Mesenteric fat pad (tissue), 1 donor: ENCODE measurements around the gene PEX11A. TPM values are rescaled to one million over a fixed set of nuclear protein-coding genes. Genes with fewer than 3 reads are reported as not detected.
A peak's percentile ranks its signal among the peaks of the same experiment; 100 is the strongest.

Source experiments
- DNase-seq: peaks from one replicate; pipeline ENCODE4 v3.0.0-alpha.2; 2020; ENCODE audit warnings: low spot score
- total RNA-seq: library from RNA; stranded (reverse); fragmentation: NEBNext Ultra II Directional; extraction: Animal tissue kit (Norgen Biotek cat#: 25700); gene quantifications from one replicate; pipeline ENCODE4 v1.2.1, GENCODE V29; 2021
- donor health status: DM: yes; HTN: yes; CAD: no.

The PEX11A gene
- total RNA-seq, 1 donor from 2014 or later, result 103 TPM

DNA sequence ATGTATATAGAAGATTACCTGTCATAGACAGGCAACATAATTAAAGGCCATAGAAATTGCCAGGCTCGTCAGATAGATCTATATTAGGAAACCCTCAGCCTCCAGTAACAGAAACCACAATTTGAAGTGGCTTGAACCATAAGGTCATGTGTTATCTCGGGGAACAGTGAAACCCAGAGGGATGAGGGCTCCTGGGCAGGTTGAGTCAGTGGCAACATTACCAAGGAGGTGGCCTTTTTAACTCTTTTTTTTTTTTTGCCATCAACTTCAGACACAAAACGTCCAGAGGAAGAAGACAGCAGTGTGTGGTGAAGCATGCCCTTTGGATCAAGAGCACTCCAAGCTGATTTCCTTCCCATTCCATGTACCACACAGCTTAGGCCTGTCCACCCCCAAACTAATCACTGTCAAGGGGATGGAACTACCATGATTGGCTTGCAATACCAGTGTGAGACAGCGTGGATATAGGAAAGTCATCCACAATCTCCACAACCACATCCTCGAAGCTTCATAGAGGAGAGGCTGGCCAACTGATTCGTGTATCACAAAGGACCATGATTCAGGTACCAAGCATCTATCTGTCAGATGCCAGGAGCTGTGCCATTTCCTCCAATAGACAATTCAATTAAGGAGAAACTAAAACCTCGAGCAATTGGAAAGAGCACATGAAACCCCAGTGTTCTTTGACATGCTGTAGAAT is 34.3 kb downstream of the PEX11A start:
- DNase-seq, result peak; percentile 11

DNA sequence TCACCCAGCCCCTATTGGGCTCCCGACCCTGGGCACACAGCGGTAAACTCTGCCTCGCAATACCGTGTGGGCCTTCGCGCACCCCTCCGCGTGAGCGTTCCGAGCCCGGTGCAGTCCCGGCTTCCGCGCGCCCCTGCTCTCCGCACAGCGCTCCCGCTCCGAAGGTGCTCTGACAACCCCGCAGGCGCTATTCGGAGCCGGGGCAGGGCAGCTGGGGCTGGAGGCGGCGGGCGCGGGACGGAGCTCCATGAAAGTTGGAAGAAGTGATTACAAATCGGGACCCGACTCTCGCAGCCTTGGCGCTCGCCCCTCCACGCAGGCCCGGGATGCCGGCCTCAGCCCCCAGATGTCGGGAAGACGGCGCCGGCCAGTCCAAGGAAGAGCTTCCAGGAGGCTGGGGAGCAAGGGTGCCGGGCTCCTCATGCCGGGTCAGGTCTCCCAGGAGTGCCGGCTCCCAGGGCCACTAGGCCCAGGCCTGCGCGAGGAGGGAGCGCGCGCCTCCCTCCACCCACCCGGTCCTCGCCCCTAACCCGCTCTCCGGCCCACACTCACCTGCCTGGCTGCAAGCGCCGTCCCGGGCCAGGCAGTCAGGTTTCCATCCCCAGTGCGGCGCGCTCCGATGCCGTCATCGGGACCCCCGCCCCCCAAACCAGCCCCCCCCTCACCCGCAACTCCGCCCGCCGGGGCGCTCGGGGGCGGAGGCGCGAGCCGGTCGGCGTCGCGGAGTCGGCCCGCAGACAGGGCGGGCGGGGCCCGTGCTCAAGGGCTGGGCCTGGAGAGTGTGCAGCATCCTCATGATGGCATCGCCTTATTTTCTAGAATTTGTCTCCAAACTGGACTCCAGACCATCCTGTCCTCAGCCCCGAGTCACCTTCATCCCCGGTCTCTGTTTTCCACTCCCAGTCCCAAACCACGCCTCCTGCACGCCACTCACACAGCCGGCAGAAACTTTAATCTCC is 35.4 kb downstream of the PEX11A start, which contains the start of gene KIF7:
Gene KIF7 (minus strand): TSS at position 621 of the 959 bp plus-strand sequence. CDS start 2,537 bp downstream, outside the sequence.
- DNase-seq, result peak; percentile 89

DNA sequence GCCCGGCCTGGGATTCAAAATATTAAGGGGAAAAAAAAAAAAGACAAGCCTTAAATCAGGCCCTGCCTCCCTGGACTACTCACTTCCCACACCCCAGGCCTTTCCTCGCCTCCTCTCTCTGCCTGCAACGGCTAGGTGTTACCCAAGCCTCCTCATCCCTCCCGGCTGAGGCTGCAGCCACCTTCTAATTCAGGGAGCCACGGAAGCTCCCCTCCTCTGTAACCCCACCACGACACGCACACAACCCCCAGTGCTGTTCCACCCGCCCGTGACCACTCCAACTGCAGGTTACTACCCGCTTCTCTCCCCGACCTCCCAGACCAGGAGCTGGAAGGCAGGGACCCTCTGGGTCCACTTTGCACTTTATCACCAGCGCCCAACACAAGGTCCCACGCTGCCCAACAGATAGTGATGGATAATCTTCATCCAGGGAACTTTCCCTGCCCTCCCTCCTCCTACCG is 36.2 kb downstream of the PEX11A start:
- peak; percentile 85 for DNase-seq

DNA sequence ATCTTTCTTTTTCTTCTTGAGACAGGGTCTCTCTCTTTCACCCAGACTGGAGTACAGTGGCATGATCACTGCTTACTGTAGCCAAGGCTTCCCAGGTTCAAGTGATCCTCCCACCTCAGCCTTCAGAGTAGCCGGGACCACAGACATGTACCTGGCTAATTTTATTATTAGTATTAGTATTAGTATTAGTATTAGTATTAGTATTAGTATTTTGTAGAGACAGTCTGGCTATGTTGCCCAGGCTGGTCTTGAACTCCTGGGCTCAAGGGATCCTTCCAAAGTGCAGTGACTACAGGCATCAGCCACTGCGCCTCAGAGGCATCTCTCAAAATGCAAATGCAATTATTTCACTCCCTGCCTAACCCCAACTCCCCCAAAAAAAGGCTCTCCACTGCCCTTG is 37.0 kb downstream of the PEX11A start:
- DNase-seq, result no peak

DNA sequence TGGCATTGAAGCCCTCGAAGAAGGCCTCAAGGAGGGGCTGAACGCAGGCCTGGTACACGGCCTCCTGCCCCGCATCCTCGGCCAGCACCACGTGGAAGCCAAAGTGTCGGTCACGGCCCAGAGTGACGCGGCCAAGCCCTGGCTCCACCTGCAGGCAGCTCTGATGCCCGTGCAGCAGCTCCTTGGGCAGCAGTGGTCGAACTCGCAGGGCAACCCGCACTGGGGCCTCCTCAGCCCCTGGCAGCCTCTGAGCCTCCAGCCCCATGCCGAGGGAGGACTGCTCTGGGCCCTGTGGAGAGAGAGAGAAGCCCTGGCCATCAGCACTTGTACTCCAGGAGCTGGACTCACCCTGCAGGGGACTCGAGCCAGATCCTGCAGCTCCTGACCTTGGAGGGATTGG is 37.9 kb downstream of the PEX11A start:
- DNase-seq, result peak; percentile 82

DNA sequence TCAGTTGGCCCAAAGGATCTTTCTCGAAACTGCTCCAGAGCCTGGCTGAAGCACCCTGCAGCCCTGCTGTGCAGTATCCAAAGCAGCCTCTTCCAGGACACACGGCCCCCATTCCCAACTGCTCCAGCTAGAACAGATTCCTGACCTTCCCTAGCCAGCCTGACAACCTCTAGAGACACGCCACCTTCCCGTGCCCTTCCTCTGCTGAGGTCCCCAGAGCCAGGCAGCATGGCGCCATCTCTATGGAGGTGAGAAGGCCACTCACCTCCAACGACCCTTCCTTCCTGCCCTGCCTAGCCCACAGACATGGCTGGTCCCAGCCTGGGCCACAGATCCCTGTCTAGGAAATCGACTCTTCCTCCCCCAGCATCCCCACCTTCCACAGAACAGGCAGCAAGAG is 38.4 kb downstream of the PEX11A start:
- DNase-seq, result peak; percentile 53

DNA sequence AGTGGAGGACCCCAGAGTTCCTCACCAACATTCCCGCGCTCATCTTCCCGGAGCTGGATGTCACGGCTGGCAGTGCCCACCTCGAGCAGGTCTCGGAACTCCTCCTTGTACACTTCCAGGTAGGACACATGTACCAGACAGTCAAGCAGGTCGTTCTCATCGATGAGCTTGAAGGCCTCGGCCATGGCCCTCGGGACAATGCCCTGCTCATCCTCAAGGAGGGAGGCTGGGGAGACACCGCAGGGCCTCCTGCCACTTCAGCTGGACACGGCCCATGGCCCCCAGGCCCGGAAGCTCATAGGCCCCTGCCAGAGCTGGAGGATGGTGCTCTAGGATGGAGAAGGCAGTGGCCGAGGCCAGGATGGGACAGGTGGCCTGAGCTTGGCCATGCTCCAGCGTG is 40.8 kb downstream of the PEX11A start:
- peak; percentile 81 for DNase-seq

DNA sequence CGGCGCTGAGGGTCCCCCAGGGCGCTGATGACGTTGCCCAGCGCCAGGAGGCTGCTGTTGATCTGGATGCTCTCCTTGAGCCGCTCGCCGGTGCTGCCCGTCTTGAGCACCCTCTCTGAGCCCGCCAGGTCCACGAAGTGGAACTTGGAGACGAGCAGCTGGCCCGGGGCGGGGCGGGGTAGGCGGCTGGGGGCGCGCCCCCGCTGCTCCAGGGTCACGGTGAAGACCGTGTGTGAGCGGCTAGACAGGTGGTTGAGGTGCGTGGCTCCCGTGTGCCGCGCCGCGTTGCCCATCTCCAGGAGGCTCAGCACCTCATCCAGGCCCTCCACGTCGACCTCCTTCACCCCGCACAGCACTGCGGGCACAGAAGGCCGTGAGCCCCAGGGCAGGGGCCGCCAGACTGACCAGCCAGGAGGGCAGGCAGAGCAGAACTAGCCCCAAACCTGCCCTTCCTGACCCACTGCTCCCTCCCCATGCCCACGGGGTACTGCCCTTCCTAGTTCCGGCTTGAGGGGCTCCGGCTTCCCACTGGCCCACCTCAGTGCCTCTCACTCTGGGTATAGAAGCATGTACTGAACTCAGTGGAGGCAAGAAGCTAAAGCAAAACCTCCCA is 41.4 kb downstream of the PEX11A start:
- peak; percentile 87 for DNase-seq

DNA sequence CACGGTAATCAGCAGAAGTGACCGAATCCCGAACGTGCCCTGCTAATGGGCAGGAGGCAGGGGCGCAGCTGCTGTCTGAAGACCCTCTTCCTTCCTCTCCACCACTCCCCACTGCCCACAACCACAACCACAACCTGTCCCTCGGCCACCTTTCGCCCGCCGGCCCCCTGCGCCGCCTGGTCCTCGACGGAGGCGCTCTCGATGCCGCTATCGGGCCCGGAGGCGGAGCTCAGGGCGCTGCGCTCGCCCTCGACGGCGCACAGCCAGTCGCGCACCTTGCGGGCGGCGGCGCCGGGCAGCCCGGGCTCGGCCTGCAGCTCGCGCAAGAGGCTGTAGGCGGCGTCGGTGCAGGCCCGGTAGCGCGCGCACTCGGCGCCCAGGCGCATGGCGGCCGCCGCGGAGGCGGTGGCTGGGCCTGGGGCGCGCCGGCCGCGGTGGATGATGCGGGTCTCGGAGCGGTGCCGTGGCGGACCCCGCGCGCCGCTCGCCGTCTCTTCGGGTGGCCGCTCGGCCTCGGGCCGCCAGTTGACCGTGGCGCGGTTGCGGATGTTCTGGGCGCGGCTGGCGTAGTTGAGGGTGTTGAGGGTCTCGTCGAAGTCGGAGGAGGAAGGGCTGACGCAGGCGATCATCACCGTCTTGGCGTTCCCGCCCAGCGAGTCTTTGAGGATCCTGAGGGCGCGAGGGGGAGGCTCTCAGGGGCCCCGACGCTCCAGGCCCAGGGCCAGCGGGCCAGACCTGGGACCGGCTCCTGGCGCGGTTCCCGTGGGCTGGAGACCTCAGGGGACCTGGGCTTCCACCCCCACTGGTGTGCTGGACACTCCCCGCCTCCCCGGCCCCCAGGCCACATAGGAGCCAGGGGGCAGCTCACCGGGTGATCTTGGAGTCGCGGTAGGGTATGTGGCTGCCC is 42.2 kb downstream of the PEX11A start:
- peak; percentile 83 for DNase-seq

DNA sequence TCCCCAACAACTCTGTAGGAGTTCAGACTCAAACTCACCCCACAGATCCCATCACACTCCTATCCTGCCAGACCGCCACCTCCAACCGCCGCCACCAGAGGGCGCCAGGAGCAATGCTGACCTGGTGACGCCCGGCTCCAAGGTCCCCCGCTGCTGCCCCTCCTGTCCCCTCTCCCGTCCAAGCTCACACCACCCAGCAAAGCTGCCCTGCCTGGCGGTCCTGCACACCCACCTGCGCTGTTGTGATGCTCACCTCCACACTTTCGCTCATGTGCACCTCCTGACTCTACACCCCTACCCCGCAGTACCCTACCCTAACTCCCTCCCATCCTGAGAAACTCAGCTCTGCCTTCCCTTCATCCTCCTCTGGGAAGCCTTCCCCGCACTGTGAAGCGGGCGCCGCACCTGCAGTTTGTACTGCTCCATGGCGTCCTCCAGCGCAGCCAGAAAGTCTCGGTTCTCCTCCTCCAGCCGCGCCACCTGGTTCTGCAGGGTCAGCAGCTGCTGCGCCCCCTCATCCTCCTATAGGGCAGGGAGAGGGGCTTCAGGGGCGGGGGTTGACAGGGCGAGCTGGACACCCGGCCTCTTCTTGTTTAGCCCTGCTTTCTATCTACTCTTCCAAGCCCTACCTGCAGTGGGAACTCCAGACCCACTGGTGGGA is 43.2 kb downstream of the PEX11A start:
- DNase-seq, result peak; percentile 92

DNA sequence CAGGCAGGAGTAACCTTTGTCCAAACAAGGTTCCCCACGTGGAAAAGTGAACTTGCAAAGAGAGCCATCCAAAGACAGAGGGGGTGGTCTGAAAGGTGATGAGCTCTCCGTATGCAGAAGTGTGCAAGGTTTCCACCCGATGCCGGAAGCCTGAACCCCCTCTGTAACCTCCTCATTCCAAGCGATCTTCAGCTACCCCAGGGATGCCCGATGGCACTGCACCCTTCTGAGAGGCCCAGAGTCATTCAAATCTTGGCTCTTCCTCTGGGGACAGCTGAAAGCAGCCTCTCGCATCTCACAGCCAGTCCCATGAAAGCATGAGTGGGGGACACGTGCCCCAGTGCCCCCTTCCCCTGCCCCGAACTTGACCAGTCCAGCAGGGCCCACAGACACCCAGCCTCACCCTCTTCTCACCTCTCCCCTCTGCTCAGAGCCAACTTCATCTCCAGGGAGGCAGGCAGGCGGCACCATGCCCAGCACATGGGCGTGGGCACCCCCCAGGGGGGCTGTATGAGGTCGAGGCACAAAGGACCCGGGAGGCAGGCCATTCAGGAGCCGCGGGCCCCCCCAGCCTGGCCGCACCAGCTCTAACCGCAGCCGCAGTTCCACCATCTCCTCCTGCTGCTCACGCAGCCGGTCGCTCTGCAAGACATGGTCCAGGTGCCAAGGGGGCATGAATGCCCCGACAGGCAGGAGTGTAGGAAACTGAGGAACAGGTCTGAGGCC is 44.0 kb downstream of the PEX11A start:
- peak; percentile 45 for DNase-seq

DNA sequence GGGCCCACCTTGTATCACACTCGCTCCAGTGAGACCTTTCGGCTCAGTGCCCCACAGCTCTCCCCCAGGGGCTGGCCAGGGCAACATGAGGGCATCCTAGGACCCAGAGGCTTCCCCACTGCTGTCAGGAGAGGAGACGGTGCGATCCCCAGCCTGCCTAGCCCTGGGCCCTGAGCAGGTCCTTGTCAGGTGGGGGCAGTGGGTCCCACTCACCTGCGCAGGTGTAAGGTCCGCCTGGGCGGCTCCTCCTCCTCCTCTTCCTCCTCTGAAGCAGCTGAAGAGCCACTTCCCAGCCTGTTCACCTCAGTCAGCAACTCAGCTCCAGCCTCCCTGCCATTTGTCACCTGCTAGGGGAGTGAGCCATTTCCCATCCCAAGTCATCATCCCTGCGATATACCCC is 44.9 kb downstream of the PEX11A start:
- DNase-seq, result peak; percentile 64

DNA sequence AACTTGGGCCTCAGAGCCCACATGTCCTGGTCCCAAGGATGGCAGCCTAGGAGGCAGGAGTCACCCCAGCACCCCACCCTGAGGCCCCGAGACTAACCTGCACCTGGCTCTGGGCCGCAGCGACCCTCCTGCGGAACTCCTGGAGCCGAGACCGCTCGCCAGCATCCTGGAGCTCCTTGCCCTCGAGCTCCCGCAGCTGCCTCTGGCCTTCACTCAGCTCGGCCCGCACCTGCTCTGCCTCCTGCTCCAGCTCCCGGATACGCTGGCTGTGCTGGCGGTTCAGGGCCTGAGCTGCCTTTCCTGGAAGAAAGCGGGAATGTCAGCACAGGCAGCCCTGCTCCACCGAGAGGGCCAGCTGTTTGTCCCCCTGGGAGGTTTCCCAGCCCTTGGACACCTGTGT is 48.4 kb downstream of the PEX11A start:
- DNase-seq, result no peak

DNA sequence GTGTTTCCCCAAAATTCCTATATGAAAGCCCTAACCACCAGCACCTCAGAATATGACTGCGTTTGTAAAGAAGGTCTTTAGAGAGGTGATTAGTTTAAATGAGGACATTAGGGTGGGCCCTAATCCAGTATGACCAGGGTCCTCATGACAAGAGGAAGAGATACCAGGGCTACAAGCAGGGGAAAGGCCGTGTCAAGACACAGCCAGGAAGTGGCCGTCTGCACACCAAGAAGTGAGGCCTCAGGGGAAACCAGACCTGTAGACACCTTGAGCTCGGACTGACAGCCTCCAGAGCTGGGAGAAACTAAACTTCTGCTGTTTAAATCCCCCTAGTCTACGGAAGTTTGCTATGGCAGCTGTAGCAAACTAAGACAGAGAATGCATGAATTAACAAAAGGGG is 49.5 kb downstream of the PEX11A start:
- no peak for DNase-seq

DNA sequence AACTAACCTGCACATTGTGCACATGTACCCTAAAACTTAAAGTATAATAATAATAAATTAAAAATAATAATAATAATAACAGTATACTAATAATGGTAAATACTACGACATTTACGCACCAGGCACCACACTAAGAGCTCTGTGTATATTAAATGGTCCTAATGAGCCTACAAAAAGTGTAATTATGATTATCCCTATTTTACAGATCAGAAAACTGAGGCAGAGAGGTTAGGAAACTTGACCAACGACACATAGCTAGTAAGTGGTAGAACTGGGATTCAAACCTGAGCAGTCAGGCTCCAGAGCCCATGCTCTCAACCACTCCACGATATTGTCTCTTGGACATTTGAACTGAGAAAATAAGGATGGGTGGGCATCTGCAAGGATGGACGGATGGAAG is 50.3 kb downstream of the PEX11A start:
- no peak for DNase-seq

DNA sequence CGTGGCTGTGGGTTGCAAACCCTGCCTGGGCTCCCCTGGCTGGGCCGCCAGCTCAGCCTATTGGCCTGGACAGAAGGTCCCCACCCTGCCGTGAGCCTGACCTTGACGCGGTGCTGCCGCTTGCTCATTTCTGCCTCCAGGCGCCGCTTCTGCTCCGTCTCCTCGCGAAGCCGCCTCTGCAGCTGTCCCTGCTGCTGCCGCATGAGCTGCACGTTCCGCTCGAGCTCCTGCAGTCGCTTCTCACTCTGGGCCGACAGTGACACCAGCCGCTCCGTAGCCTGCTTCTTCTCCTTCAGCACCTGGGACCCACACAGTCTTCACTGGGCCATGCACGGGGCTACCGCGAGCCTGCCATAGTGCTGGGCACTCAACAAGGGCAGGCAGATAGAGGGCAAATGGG is 57.0 kb downstream of the PEX11A start:
- DNase-seq, result no peak

DNA sequence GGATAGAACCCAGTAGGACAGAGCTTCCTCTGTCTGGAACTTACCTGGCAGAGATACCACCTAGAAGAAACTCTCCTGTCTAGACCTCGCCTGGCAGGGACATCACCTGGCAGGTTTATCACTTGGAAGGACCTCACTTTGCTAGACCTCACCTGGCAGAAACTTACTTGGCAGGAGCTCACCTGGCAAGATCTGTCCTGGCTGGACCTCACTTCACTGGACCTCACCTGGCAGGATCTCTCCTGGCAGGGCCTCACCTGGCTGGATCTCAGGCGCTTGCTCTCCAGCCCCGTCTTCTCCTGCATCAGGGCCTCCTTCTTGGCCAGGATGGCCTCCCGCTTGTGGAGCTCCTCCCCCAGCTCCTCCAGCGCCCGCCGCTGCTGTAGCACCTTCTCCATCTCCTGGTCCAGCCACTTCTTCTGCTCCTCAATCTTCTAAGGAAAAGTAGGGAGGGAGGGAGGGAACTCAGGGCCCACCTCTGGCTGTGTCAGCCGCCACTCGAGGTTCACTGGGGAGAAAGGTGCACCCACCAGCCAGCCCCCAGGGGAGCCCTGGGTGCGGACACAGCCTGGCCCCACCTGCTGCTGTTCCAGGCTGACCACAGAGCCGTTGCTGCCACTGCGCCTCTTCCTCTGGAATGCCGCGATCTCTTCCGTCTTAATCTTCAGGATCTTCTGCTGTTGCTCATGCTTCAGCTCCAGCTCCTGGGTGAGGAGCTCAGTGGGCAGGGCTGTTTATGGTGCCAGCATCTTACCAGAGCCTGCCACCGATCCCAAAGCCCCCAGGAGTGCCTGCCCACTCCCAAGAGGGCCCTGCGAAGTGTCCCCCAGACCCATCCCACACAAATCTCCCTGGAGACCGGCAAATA is 57.8 kb downstream of the PEX11A start:
- no peak for DNase-seq

DNA sequence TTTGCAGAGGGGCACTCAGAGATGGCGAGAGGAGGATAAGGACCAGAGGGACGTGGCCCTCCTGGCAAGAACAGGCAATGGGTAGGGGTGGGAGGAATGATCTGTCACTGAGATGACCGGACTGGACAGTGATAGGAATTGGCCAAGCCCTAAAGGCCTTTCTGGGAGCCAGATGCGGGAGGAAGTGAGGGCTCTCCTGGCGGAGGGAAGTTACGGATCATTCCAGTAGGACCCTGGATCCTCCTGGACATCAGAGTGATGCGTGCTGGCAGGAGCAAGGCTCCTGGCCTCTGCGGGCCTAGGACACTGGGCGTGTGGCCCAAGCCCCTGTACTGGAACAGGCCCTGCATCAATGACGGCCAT is 58.7 kb downstream of the PEX11A start:
- DNase-seq, result no peak
